Activated T-cell treated with anti-CD3 and anti-CD28 coated beads, Interleukin-2, amount 50 U/mL, for 1 hour (primary cell): Measurements from ENCODE around the gene HMCN2.

ENCODE experiments used
- DNase-seq: peaks from one replicate; pipeline ENCODE4 v3.0.0-alpha.2; 2020

The HMCN2 gene

GRCh38 chr9:130478736-130479575 is 213.4 kb downstream of the HMCN2 start:
- DNase-seq: no peak

GRCh38 chr9:130479587-130479986 is 214.0 kb downstream of the HMCN2 start:
- no peak for DNase-seq

- no peak for DNase-seq
These were observed 215.1 kb downstream of the HMCN2 start for GRCh38 chr9:130480673-130481072.

GRCh38 chr9:130482463-130482862 is 216.9 kb downstream of the HMCN2 start:
- no peak for DNase-seq

GRCh38 chr9:130483371-130483971 is 217.9 kb downstream of the HMCN2 start:
- DNase-seq: no peak
